HepG2 (cell line): ENCODE results near the gene NAPEPLD. TPM values are rescaled to one million over a fixed set of nuclear protein-coding genes. Genes with fewer than 3 reads are reported as not detected.
A peak's percentile ranks its signal among the peaks of the same experiment; 100 is the strongest.

Experiments
- EED ChIP-seq: sonication (generic); formaldehyde crosslinking; IDR thresholded peaks from 2 replicates; pipeline ENCODE4 v1.5.0; 2020; ENCODE audit warnings: mild to moderate bottlenecking, missing genetic modification reagents
- FOXP4 ChIP-seq: sonication (generic); formaldehyde crosslinking; IDR thresholded peaks from 2 replicates; pipeline ENCODE4 v1.4.0; 2020; ENCODE audit warnings: missing genetic modification reagents
- HNRNPUL1 ChIP-seq: fragments of 200-400 bp; formaldehyde crosslinking; IDR thresholded peaks from 2 replicates; pipeline ENCODE4 v1.6.1; 2017; ENCODE audit warnings: low read depth, mild to moderate bottlenecking, low read length, moderate library complexity
- JUNB ChIP-seq: sonication (generic); formaldehyde crosslinking; IDR thresholded peaks from 2 replicates; pipeline ENCODE4 v1.8.0; 2022; ENCODE audit warnings: missing genetic modification reagents, mild to moderate bottlenecking, borderline replicate concordance
- NCOA1 ChIP-seq: sonication (generic); formaldehyde crosslinking; IDR thresholded peaks from 2 replicates; pipeline ENCODE4 v1.9.0; 2021; ENCODE audit warnings: missing genetic modification reagents
- SMAD1 ChIP-seq: sonication (generic); formaldehyde crosslinking; IDR thresholded peaks from 2 replicates; pipeline ENCODE4 v1.4.0; 2020; ENCODE audit warnings: missing genetic modification reagents, low read depth, mild to moderate bottlenecking, borderline replicate concordance
- TBP ChIP-seq: sonication (generic); formaldehyde crosslinking; IDR thresholded peaks from 2 replicates; pipeline ENCODE4 v1.5.0; 2020; ENCODE audit warnings: missing genetic modification reagents
- ZNF10 ChIP-seq: sonication (generic); formaldehyde crosslinking; IDR thresholded peaks from 2 replicates; pipeline ENCODE4 v1.4.0; 2020; ENCODE audit warnings: mild to moderate bottlenecking, low read depth, missing genetic modification reagents, borderline replicate concordance
- ZNF281 ChIP-seq: sonication (generic); formaldehyde crosslinking; IDR thresholded peaks from 2 replicates; pipeline ENCODE4 v1.4.0; 2020; ENCODE audit warnings: missing genetic modification reagents, borderline replicate concordance
- ZNF451 ChIP-seq: sonication (generic); formaldehyde crosslinking; IDR thresholded peaks from 2 replicates; pipeline ENCODE4 v1.5.0; 2020; ENCODE audit warnings: mild to moderate bottlenecking, missing genetic modification reagents
- polyA plus RNA-seq, 8 experiments: library from polyadenylated mRNA; depleted of rRNA in 3 of 8; stranded (reverse) in 7 of 8; unstranded in 1 of 8; fragments of >200 nt; fragmentation: Illumina TruSeq in 4 of 8; extraction: Trizol in 4 of 8; gene quantifications; 2 replicates each; pipeline versions ENCODE4 v1.2.1 to v1.2.3, GENCODE V29; 2011 to 2016; ENCODE audit warnings: low read depth in 4 of 8, missing spikeins in 1 of 8, mixed read lengths in 1 of 8; ENCODE audit not compliant: insufficient read depth in 1 of 8
- total RNA-seq, 5 experiments: library from RNA; depleted of rRNA; stranded (reverse); fragments of >200 nt; fragmentation: Illumina TruSeq; extraction: Trizol; gene quantifications; 2 replicates each; pipeline ENCODE4 v1.2.3, GENCODE V29; 2016; ENCODE audit warnings: low read depth in 1 of 5
- TF ChIP-seq, protein P1 (sequence below): sonication (generic); formaldehyde crosslinking; IDR thresholded peaks from 2 replicates; pipeline ENCODE4 v1.5.0; 2020; ENCODE audit warnings: missing genetic modification reagents

Gene NAPEPLD
- total and polyA plus RNA-seq, 2 of the 13 experiments (the other 11 are each of a cell fraction or from before 2014, with no cell fraction given) = 3.4 to 5.6 TPM

- TF ChIP-seq EED (CRISPR knock-in tag) (0 out of 2 replicates have a peak, but pooled peaks have one; percentile 26), TBP (no peak), ZNF451 (CRISPR knock-in tag) (no peak), ZNF10 (CRISPR knock-in tag) (no peak), ZNF281 (no peak), JUNB (CRISPR knock-in tag) (0 out of 2 replicates have a peak, but pooled peaks have one; percentile 6), NCOA1 (CRISPR knock-in tag) (no peak), FOXP4 (CRISPR knock-in tag) (no peak), HNRNPUL1 (no peak), SMAD1 (CRISPR knock-in tag) (no peak)
- TF ChIP-seq, protein P1, sequence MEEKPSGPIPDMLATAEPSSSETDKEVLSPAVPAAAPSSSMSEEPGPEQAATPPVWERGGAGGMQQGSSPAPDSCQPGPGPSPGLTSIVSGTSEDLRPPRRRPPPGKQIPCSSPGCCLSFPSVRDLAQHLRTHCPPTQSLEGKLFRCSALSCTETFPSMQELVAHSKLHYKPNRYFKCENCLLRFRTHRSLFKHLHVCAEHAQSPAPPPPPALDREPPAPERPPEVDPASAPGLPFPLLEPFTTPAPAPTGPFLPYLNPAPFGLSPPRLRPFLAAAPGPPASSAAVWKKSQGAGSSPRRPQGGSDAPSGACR (CRISPR knock-in tag) = no peak
Observed at GRCh38 chr7:103073989-103074518, 74.8 kb downstream of the NAPEPLD start (continued).
